ENCODE measurements around the gene SKAP2. TPM values are rescaled to one million over a fixed set of nuclear protein-coding genes. Genes with fewer than 3 reads are reported as not detected.

Gene SKAP2
- total and polyA plus RNA-seq, 2 experiments from 2014 or later, result 2.5 to 4.4 TPM

- TF ChIP-seq ZNF462 (CRISPR knock-in tag; IDR thresholded peaks at IDR 0.05) (no peak), ZNF114 (CRISPR knock-in tag; IDR thresholded peaks at IDR 0.05) (no peak), POLR2AphosphoS5 (IDR thresholded peaks at IDR 0.05; ENCODE audit: low read depth) (no peak), ETS1 (IDR thresholded peaks at IDR 0.05) (no peak), EZH2 (IDR thresholded peaks at IDR 0.05; ENCODE audit: low read depth, unreplicated experiment) (no peak), EZH2phosphoT487 (IDR thresholded peaks at IDR 0.05; ENCODE audit: unreplicated experiment) (no peak)
These were observed 222.0 kb downstream of the SKAP2 start (continued) for GRCh38 chr7:26642416-26642815.

- Mint-ChIP-seq H3K27me3 (ENCODE audit: insufficient read depth, low read depth, poor library complexity) (no peaks in the 10 kb centered on the region), H3K4me1 (no peaks in the 10 kb centered on the region), H3K36me3 (ENCODE audit: low read depth) (no peaks in the 10 kb centered on the region), H3K4me3 (no peak overlapping the region), H3K27ac (no peak overlapping the region), H3K9me3 (no peaks in the 10 kb centered on the region)
- Histone ChIP-seq H3K79me2 (replicated peaks; ENCODE audit: insufficient read depth) (no peaks in the 10 kb centered on the region), H3K27ac (ENCODE audit: low read depth) (no peak overlapping the region), H3K27me3 (ENCODE audit: insufficient read depth) (no peaks in the 10 kb centered on the region), H3K4me2 (no peak overlapping the region), H3K4me3 (no peak overlapping the region), H3K9me2 (ENCODE audit: insufficient read depth) (no peaks in the 10 kb centered on the region; the same call in 1 of the 2 replicates), H2AFZ (no peak overlapping the region), H3K4me1 (ENCODE audit: insufficient read depth) (no peaks in the 10 kb centered on the region), H3K36me3 (ENCODE audit: insufficient read depth) (no peaks in the 10 kb centered on the region), H4K20me1 (replicated peaks; ENCODE audit: insufficient read depth) (no peaks in the 10 kb centered on the region), H3F3A (replicated peaks; ENCODE audit: low read depth) (no peaks in the 10 kb centered on the region)
- ATAC-seq (no peak), DNase-seq (ENCODE audit: low spot score) (no peak)
- TF ChIP-seq ETS1 (IDR thresholded peaks at IDR 0.05) (no peak), ZNF462 (CRISPR knock-in tag; IDR thresholded peaks at IDR 0.05) (no peak), CREB1 (CRISPR knock-in tag; IDR thresholded peaks at IDR 0.05; ENCODE audit: low read depth) (no peak), ZNF331 (CRISPR knock-in tag; IDR thresholded peaks at IDR 0.05; ENCODE audit: low read depth) (no peak)
These were observed 224.7 kb downstream of the SKAP2 start for GRCh38 chr7:26639695-26640094.

All from GM23338 (cell line).